HG03066 (cell line): ENCODE data around the gene APPL2.

Source experiments
- ATAC-seq: cut with Tn5 transposase; IDR thresholded peaks from one replicate; pipeline ENCODE4 v1.9.1; 2021; ENCODE audit warnings: low read depth; ENCODE audit not compliant: unreplicated experiment

APPL2 gene

DNA sequence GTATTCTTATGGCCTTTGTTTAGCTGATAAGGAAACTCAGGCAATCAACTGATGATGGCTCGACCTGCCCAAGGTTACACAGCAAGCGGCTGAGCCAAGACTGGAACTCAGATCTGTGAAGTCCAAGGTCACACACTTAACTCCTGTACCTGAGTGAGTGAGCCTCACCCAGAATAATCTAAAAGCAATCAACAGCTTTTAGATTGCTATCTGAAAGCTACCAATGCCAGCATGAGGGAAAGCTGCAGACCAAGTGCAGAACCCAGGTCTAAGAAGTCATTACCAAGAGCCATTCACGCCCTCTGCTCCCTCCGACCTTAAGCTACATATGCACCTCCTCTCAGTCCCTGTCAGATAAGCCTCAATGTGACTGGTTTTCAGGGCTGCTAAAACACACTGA, 12.1 kb downstream of the APPL2 start:
- ATAC-seq = no peak

DNA sequence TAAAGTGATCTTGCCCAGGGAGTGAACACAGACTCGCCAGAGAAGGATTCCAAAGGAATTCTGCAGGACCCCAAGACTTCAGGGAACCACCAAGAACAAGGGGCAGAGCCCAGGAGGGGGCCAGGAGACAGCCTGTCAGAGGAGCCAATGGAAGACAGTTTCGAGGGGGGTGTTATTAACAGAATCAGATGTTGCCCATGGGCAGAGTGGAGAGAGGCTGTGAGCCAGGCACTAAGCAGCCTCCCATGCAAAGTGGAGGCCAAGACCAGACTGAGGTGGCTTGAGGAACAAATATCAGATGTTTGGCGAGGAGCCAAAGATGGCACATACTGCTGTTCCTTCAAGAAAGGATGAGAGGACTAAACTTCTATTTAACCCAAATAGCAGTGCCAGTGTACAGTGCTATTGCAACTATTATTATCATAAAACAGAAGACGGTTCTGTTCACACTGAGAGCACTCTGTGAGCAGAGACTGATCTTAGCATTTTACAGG, 12.6 kb downstream of the APPL2 start:
- no peak for ATAC-seq

DNA sequence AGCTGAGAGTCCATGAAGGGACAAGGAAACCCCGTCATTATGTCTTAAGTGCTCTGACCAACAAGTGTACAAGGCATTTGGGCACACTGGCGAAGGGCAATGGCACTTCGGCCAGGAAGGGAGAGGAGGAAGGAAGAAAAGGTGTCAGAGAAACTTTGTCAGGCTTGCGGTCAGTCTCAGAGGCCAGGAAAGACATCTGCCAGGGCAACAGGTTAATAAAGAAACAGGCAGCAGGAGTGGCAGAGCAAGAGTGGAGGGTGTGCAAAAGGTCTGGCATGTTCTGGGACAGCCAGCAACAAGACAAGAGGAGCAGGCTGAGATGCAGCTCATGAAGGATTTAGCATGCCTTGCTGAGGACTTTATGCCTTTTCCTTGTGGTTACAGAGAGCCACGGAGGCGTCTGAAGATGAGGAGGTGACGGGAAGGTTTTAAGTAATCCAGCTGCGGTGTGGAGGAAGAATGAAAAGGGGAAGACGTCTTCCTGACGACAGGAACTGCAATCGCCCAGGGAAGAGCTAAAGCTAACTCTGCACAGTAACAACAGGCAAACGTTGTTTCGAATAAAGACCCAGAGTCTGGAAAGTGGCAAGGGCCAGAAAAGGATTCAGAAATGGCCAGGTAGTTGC, 13.1 kb downstream of the APPL2 start:
- ATAC-seq = no peak

DNA sequence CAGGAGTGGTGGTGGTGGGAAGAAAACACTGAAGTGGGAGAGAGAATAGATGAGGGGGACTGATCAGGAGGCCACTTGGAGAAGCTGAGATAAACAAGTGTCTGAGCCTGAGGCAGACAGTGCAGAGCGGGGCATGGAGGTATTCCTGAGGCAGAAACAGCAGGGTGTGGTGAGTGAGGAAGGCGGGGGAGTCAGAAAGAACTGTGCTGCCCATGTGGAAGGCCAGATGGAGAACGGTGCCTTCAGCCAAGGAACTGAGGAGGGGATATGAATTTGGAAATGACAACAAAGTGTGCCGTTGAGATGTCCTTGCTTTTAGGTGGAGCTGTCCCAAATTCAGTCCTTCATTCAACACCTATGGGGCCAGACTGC, 13.7 kb downstream of the APPL2 start:
- ATAC-seq = no peak

DNA sequence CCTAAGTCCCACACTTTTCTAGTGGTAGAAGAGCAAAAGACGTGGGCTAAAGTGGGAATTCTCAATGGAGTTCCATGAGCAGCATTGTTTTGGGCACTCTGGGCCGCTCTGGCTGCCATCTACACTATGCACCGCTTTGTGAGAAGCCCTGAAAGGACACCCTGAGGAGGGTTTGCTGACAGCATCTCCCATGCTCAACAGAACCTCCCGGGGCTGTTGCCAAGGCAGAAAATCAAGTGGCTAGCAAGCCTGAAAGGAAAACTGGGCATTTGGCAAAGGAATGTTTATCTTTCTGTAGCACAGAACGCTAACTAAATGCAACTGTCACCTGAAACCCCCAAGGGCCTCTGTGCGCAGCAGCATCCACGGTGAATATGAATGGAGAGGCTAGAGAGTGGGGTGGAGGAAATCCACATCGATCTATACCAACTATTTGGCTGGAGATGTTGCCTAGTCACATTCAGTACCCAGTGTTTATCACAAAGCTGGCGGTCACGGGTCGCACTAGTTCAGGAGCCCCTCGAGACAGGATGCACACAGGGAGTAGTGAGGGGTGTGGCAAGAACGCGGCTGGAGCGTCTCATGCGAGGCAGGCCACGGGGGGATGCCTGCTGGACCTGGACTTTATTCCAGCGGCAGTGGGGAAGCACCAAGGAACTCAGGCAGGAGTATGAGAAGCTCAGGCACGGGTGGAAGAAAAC, 14.2 kb downstream of the APPL2 start:
- no peak for ATAC-seq

DNA sequence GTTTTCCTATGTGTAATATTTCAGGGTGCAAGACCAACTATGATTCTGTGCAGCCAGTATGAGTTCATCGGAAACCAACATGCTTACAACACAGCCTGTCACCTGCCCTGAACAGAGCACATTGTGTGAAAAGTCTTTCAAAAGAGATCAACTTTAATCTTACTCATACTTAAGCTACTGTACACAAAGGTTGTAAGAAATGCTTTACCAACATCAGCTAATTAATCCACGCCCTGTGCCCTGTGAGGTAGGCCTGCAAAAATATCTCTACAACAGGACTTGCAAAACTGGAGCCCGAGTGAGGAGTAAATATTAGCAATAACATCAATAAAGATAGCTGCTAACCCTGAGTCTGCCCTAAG, 15.1 kb downstream of the APPL2 start:
- no peak for ATAC-seq

DNA sequence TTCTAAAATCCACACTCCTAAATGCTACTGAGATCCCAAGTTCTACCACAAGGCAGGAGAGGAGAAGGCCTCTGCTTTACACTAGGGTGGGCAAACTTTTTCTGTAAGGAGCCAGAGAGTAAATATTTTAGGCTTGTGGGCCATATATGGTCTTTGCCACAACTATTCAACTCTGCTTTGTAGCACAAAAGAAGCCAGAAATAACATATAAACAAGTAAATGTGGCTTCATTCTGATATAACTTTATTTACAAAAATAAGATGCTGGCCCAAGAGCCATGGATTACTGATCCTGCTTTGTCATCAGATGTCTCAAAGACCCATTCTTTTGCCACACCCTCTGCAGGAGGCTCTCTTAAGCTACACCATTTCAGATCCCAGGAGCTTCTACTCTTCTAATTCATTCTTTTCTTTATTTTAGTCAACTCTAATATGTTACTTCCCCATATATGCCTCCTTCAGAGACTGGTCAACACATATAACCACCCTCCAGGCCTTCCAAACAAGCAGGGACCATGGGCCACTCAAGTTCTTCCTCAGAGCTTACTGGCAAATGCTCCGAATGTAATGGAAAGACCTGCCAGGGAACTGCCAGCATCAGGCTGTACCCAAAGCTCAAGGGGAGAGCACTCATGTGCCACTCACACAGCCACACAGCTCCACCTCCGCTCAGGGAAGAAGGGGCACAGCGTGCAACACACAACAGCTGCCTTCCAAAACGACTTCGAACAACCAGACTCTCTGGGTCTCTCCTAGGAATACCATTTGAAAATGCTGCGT, 15.6 kb downstream of the APPL2 start:
- ATAC-seq = no peak

DNA sequence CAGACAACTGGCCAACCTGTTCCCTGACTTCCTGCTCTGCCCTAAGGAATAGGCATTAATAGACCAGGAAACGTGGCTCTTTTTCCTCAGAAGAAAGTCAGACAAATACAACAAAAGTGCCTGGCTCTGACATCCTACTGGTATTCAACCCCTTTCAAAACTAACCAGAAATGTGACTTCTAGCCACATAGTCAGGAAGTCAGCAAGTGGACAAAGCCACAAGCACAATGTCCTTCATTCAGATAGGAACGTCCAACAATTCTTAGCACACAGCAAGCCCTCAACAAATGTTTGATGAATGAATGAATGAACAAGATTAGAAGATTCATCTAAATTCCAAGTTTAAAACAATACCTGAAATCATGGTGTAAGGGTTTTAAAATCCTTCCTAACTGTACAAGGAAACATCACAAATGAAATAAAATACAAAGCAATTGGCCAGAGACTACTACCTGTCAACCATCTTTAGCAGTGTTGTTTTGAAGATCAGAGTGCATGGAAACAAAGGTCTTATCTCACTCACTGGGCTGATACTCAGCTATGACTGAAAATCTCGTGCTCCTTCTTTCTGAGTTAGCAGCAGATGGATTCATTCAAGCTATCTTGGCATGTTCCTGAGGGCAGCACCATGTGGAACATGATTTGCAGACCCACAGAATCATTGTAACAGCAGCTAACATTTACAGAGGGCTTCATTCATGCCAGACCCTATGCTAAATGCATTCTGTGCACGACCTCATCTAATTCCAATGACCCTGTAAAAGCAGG, 16.5 kb downstream of the APPL2 start:
- ATAC-seq = no peak

DNA sequence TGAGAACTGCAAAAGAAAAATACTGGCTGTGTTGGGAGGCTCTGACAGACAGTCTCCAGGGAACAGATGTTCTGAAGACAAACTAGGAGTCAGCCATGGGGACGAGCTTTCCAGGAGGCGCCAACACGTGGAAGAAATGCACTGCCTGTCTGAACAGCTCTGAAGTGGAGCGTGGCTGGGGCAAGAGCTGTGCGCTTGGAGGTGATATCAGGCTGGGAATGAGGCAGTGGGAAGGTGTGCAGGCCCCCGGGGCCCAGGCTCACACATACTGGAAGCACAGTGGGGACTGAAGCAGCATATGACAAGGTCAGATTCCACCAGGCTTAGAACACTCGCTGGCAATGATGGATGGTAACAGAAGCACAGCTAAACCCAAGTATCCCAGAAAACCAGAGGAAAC, 17.5 kb downstream of the APPL2 start:
- ATAC-seq = no peak

DNA sequence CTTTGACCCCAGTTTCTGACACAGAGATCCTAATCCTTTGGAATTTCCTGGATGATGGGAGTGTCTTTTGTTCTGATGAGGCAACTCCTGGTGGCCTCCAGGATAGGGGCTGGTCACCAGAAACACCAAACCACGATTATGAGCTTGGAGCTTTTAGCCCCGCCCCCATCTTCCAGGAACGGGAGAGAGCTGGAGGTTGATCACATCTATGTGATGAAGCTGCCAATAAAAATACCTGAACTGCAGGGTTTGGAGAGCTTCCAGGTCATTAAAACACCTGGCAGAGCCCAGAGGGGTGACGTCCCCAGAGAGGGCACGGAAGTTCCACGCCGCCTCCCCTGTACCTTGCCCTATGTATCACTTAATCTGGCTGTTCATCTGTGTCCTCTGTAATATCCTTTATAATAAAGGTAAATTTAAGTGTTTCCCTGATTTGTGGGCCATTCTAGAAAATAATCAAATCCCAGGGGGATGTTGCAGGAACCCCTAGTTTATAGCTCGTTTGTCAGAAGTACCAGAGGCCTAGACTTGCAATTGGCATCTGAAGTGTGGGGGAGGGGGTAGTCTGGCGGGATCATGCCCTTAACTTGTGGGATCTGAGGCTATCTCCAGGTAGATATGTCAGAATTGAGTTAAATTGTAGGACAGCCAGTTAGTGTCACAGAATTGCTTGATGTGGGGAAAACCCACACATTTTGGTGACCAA, 21.2 kb downstream of the APPL2 start:
- no peak for ATAC-seq

DNA sequence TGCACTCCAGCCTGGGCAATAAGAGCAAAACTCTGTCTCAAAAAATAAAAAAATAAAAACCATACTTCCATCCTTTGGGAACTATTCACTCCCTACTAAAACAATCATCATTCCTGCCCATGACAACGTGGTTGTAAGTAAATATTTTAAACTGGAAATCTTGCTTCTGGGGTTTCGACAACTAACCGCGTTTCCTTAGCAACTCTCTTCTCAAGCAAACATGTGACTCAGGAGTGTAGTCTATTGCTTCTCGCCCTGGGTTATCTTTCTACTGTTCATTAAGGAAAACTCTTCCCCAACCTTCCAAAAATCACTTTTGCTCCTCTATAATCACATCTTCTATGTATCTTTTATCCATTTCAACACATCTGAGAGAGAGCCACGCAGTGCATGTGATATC, 21.8 kb downstream of the APPL2 start:
- no peak for ATAC-seq

DNA sequence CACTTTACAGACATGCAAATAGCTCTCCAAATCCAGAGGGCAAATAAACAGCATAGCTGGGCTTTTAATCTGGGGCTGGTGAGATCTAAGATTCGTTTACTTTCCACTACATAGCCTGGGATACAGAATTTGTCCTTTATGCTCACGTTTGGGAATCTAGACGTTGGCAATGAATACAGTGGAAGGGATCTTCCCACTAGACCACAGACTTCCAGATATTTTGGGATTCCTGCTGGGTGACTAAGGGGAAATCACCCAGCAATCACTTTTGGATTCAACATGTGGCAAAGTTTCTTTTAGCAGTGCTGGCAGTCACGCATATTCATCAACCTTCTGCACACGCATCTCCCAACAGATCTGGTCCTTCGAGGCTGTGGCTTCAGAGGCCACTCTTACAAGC, 23.5 kb downstream of the APPL2 start:
- ATAC-seq = no peak

DNA sequence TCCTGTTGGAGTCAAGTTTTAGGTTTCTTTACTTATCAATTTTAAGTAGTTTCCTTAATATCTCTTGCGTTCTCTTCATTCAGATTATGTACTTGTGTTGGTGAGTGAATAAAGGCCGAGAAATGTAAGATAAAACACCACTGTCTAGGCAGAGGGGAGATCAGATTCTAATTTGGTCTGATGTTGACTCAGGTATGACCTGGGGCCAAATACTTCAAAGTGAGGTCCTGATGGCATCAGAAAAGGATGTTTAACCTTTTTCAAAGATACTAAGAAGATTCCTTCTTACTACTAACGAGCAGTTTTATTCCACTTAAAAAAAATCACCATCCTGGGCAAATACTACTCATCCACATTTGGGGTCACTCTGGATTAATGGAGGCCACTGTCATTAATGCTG, 26.9 kb downstream of the APPL2 start:
- no peak for ATAC-seq

DNA sequence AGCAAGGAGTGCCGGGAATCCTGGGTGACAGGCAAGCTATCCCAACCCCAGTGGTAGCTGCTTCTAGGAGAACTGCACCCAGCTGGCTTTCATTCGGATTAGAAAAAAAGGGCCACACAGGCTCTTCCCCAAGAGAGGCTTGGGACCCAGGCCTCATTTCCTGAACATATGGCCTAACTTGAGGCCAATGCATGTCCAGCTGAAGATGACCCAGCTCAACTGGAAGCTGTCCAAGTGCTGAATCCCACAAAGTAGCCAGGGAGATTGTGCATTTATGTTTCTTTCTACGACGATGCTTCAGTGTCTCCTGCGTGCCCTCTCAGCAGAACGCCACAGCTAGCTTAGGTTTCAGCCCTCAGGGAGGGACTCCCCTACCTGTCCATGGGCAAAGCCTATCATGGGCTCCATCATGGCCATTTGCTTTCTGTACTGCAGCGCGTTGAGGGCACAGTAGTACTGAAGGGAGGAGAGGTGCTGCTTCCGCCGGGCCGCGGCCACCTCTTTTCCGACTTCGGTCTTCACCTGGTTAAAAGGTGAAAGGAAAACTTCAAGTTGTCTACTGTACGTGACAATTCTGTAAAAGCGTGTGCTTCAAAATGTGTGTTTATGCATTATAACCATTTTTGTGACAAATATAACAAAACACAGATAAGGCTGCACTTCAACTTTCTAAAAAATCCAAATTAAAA, 29.1 kb downstream of the APPL2 start:
- ATAC-seq = no peak

DNA sequence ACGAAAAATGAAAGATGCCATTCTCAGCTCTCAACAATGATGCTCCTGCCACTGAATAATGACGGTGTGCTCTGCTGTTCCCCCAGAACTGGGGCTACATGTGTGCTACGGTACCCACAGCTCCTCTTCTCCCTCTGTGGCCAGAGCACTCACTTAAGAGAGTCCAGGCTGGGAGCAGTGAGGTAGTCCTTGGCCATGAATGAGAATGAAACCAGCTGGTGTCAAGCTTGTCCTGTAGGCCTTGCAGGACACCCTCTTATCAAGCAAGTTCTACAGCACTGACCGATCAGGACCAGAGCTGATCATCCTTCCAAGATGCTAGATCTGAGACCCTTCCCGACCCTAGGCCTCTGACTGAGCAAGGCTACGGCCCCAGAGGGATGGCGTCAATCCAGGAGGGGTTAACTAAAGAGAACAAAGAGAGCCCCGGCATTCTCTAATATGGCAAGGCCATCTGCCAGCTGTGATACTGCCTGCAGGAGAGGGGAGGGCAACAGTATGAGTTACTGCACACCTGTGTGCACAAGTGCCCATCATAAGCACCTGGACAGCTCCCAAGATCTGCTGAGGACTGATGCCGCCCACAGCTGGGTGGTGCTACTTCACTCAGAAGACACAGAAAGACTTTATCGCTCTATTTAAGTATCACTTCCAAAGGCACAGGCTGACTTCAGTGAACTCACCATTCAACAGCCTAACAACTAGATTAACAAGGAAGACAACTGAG, 30.5 kb downstream of the APPL2 start:
- ATAC-seq = no peak

DNA sequence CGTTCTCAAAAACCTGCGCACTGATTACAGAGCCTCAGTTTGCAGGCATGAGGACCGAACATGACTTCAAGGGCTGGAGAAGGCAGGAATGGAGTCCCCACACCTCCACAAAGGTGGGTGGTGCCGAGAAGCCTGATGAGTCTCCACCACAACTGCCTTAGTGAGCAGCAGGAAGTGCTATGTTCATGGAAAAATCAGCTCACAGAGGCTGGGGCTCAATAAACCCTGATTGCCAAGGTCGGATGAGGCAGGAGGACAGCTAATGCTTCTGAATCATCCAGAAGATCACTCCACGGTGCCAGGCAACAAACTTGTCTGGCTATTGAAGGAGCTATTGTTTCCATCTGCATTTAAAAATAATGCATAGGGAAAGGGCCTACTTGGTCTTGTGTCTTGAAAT, 31.1 kb downstream of the APPL2 start:
- no peak for ATAC-seq

DNA sequence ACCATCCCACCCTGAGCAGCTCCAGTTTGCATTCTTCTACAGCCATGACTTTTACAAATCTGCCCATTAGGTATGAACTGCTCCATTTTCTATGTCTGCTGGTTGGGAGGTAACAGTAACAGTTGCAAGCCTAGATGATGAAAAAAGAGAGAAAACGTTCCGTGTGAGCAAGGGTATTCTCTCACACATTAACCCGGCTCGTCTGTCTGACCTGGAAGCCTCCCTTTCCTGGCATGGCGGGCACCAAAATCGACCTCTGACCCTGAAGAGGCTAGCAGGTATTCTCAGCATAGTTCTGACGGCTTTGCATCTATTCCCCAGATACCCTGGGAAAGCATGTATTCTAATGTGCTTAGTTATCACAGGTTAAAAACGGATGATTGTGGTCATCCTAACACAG, 31.8 kb downstream of the APPL2 start:
- no peak for ATAC-seq

DNA sequence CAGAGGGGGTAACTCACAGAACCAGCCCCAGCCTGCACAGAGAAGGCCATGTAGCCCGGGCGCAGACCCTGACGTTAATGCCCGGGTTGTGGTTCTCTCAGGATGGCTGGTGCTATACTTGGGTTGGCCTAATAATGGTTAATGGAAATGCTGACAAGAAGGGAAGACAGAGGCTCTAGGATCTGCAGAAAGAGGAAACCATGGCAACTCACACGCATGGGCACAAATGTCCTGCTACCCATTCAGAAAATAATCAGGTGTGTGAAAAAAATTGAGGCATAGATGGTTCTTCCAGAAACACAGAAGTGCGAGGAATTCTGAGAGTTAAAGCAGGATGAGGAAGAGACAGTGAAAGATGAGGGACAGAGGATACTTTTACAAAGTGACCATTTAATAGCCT, 33.8 kb downstream of the APPL2 start:
- no peak for ATAC-seq

DNA sequence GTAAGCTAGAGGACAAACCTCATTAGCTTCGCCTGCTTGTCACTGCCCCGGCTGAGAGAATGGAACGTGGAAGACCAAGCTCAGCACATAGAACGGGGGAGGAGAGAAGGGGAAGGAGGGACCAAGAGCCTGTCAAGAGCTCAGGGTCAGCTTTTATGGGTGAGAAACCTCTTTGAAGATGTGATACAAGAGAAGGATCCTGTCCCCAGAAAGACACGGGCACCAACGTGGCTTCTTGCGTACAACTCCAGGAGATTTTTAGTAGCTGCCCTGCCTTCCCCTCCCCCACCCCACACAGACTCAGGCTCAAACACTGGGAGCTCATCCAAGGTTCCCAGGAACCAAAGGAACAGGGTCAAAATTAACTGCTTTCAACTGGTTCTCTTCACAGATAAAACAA, 34.7 kb downstream of the APPL2 start:
- ATAC-seq = no peak
